Natural killer cell (primary cell): ENCODE measurements around the gene AP3S2. TPM values are rescaled to one million over a fixed set of nuclear protein-coding genes. Genes with fewer than 3 reads are reported as not detected.
"Not testable (repeated sequence)": the region's sequence is repeated elsewhere in the genome, so short reads cannot be mapped to it uniquely, and the experiment has no call there.

Source experiments
- ATAC-seq, 3 donors: fragments of 150-1000 bp in 2 of 3; fragments of 200-7000 bp in 1 of 3; cut with Tn5 transposase; 1 replicate in 1 of 3; 2 replicates in 2 of 3; pipeline ENCODE4 v1.10.0; 2021; ENCODE audit warnings: mild to moderate bottlenecking in 2 of 3, moderate library complexity in 2 of 3
- DNase-seq, 2 donors: peaks; one replicate each; pipeline versions ENCODE4 v3.0.0 to v3.0.0-alpha.2; 2013 to 2021; ENCODE audit warnings: mixed read lengths in 1 of 2
- H3K27ac ChIP-seq: one replicate; pipeline ENCODE4 v1.5.1; 2013; ENCODE audit warnings: mild to moderate bottlenecking, low read length
- H3K27me3 ChIP-seq: one replicate; pipeline ENCODE4 v1.6.1; 2013; ENCODE audit warnings: low read length; ENCODE audit not compliant: control insufficient read depth, insufficient read depth
- H3K36me3 ChIP-seq: one replicate; pipeline ENCODE4 v1.6.1; 2013; ENCODE audit warnings: low read length; ENCODE audit not compliant: control insufficient read depth, insufficient read depth
- H3K4me1 ChIP-seq: one replicate; pipeline ENCODE4 v1.6.1; 2013; ENCODE audit warnings: low read length; ENCODE audit not compliant: control insufficient read depth, insufficient read depth
- H3K4me3 ChIP-seq: one replicate; pipeline ENCODE4 v1.5.1; 2013; ENCODE audit warnings: low read length
- H3K9me3 ChIP-seq: one replicate; pipeline ENCODE4 v1.6.1; 2013; ENCODE audit warnings: low read length; ENCODE audit not compliant: control insufficient read depth, insufficient read depth
- H3K27ac Mint-ChIP-seq, 2 donors: one replicate each; pipeline ENCODE4 v1.8.0; 2022; ENCODE audit warnings: mild to moderate bottlenecking in 2 of 2, mixed read lengths in 2 of 2, moderate library complexity in 1 of 2
- H3K27me3 Mint-ChIP-seq, 2 donors: one replicate each; pipeline ENCODE4 v1.8.0; 2022; ENCODE audit warnings: low read depth in 2 of 2, mixed read lengths in 2 of 2
- H3K36me3 Mint-ChIP-seq: one replicate; pipeline ENCODE4 v1.8.0; 2022; ENCODE audit warnings: mixed read lengths
- H3K4me1 Mint-ChIP-seq, 2 donors: one replicate each; pipeline ENCODE4 v1.8.0; 2022; ENCODE audit warnings: mixed read lengths in 2 of 2
- H3K4me3 Mint-ChIP-seq: one replicate; pipeline ENCODE4 v1.8.0; 2022; ENCODE audit warnings: mild to moderate bottlenecking, moderate library complexity, mixed read lengths
- H3K9me3 Mint-ChIP-seq, 2 donors: one replicate each; pipeline ENCODE4 v1.8.0; 2022; ENCODE audit warnings: mixed read lengths in 2 of 2
- CTCF ChIP-seq: fragments of 200-600 bp; IDR thresholded peaks from one replicate; pipeline ENCODE4 v1.8.0; 2022; ENCODE audit warnings: antibody characterized with exemption
- WGBS: methylation state at CpG from one replicate; pipeline ENCODE4 v1.1.7; 2013; ENCODE audit warnings: missing lambda C conversion rate; ENCODE audit not compliant: insufficient coverage; 5-methylcytosine and 5-hydroxymethylcytosine counted together
- intact Hi-C: fragments of 100-400 bp; cut with micrococcal nuclease; formaldehyde crosslinking; loops from one replicate; pipeline ENCODE4 v1.14.2; 2022
- total RNA-seq, 4 donors: library from RNA; stranded (reverse); fragments of 120-200 nt in 1 of 4; gene quantifications; one replicate each; pipeline versions ENCODE4 v1.2.3 to v1.2.4, GENCODE V29; 2013 to 2022

Gene AP3S2
- total RNA-seq, 3 donors from 2014 or later (not counting 1 experiment from before 2014, with no cell fraction given) = 28.4 to 38.2 (median 36.8) TPM

- intact Hi-C loops = no loop called here
- ATAC-seq (no peak), DNase-seq (no peak)
- peaks cover 12% of the 10 kb centered on the region for H3K36me3 ChIP-seq
- Mint-ChIP-seq H3K27me3 (no peaks in the 10 kb centered on the region), H3K9me3 (no peaks in the 10 kb centered on the region), H3K4me3 (no peak overlapping the region), H3K27ac (no peak overlapping the region), H3K4me1 (peaks cover 0 to 5% of the 10 kb centered on the region in 2 donors), H3K36me3 (no peaks in the 10 kb centered on the region)
- no peaks in the 10 kb centered on the region for H3K4me1 ChIP-seq
- H3K27ac ChIP-seq = no peak overlapping the region
- whole genome bisulfite sequencing = 96% methylated on average over 3 of the region's 3 CpGs
- no peaks in the 10 kb centered on the region for H3K9me3 ChIP-seq
- no peak overlapping the region for H3K4me3 ChIP-seq
- H3K27me3 ChIP-seq = no peaks in the 10 kb centered on the region
- TF ChIP-seq CTCF = no peak
Observed at GRCh38 chr15:89857673-89858072, 36.1 kb downstream of the AP3S2 start.

GRCh38 chr15:89855948-89856347 lies 37.8 kb downstream of the AP3S2 start:
- TF ChIP-seq CTCF = no peak
- Histone ChIP-seq H3K4me1 (no peaks in the 10 kb centered on the region), H3K27ac (no peak overlapping the region), H3K4me3 (no peak overlapping the region), H3K27me3 (no peaks in the 10 kb centered on the region), H3K36me3 (peaks cover 13% of the 10 kb centered on the region), H3K9me3 (no peaks in the 10 kb centered on the region)
- Mint-ChIP-seq H3K4me3 (no peak overlapping the region), H3K36me3 (no peaks in the 10 kb centered on the region), H3K27ac (no peak overlapping the region), H3K9me3 (no peaks in the 10 kb centered on the region), H3K27me3 (no peaks in the 10 kb centered on the region), H3K4me1 (peaks cover 0 to 4% of the 10 kb centered on the region in 2 donors)
- WGBS = 92% methylated on average over 3 of the region's 3 CpGs
- ATAC-seq (no peak), DNase-seq (no peak)
- intact Hi-C loops = no loop called here

- H3K9me3 Mint-ChIP-seq, H3K4me3 ChIP-seq, H3K27ac ChIP-seq, intact Hi-C loops, H3K9me3 ChIP-seq, H3K4me1 ChIP-seq, H3K4me1 Mint-ChIP-seq, H3K27me3 Mint-ChIP-seq, H3K36me3 Mint-ChIP-seq, H3K4me3 Mint-ChIP-seq, H3K27ac Mint-ChIP-seq, ATAC-seq, DNase-seq, H3K27me3 ChIP-seq: not testable (repeated sequence)
- 93% methylated on average over 7 of the region's 17 CpGs for WGBS
- H3K36me3 ChIP-seq = peaks cover 14% of the 10 kb centered on the region
Observed at GRCh38 chr15:89854863-89855262, 38.9 kb downstream of the AP3S2 start.

- Mint-ChIP-seq H3K36me3 (no peaks in the 10 kb centered on the region), H3K9me3 (no peaks in the 10 kb centered on the region), H3K4me3 (no peak overlapping the region), H3K27me3 (no peaks in the 10 kb centered on the region), H3K27ac (peak overlapping the region in 1 of 2 donors; percentile 39), H3K4me1 (peaks cover 0 to 4% of the 10 kb centered on the region in 2 donors)
- no peaks in the 10 kb centered on the region for H3K9me3 ChIP-seq
- intact Hi-C loops = no loop called here
- H3K36me3 ChIP-seq = peaks cover 16% of the 10 kb centered on the region
- H3K4me3 ChIP-seq = no peak overlapping the region
- H3K4me1 ChIP-seq = no peaks in the 10 kb centered on the region
- no peaks in the 10 kb centered on the region for H3K27me3 ChIP-seq
- H3K27ac ChIP-seq = no peak overlapping the region
- WGBS = 94% methylated on average over 3 of the region's 3 CpGs
- no peak for ATAC-seq
- no peak for DNase-seq
- TF ChIP-seq CTCF = no peak
Observed at GRCh38 chr15:89852342-89852995, 41.3 kb downstream of the AP3S2 start.
